ENCODE results near the gene TPBG. TPM values are rescaled to one million over a fixed set of nuclear protein-coding genes. Genes with fewer than 3 reads are reported as not detected.

TPBG gene
- polyA plus RNA-seq, 1 donor from 2014 or later: not detected

DNA sequence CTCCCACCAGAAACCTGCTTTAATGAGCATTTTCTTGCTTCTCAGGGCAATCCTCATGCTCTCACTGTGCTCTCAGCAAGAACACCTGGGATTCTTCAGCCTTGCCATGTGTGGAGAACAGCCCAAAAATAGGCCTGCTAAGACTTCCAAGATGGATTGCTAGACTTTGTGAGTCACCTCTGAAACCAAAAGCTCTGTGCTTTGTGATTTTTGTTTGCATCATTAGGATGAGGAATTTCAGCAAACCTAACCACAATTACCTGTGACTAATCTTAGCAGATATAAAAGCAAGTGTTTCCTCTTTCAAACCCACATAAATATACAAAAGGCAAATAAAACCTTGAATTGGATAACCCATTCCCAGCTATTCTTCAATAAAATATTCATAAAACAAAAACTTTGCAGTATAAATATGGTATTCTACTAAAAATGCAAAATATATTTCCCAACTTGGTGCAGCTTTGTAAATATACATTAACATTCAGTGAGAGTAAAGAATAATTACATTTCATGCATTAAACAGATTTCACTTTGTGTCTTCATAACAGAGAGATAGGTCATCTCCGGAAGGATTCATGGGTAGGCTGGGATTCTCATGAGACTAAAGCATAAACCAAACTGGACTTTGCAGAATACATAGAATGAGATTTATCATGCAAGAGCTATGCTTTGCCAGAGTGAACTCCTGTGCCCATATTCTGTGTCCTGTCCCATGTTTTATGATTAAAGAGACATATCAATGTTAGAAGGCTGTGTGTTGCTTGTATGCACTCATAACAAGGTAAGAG, 33.5 kb downstream of the TPBG start:
- Mint-ChIP-seq H3K27me3 (no peaks in the 10 kb centered on the region), H3K9me3 (peaks cover 0 to 2% (median 0%) of the 10 kb centered on the region in 3 donors), H3K27ac (no peak overlapping the region), H3K4me3 (no peak overlapping the region), H3K4me1 (no peaks in the 10 kb centered on the region), H3K36me3 (no peaks in the 10 kb centered on the region)

DNA sequence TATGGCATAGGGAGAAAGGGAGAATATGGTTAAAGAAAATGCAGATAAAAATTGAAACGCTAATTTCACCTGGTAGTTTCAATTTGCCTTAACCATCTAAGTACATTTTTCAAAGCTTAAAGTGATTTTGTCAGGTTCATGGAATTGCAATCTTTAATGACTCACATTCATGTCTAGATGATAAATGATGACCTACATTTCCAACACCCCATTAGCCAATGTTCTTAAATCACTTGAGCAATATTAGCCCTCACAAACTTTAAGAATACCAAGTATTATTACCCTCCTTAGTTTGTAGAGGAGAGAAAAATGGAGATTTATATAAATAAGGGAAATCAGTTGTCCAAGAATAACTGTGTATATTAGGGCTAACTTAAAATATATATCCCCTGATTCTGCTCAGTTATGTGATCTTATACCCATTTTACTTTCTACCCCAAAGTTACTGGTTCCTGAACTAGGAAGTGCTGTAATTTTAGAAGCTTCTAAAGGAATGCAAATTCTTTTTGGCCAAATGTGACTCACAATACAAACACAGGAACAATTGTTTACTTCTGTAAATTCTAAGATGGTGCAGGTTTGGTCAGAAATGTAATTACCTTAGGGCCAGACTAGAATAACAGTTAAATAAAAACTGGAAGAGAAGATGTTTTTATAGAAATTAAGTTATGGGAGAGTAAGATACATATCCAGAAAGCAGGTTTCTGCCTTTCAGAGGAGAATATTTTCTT, 34.5 kb downstream of the TPBG start:
- H3K4me1 Mint-ChIP-seq: no peaks in the 10 kb centered on the region
- no peak overlapping the region for H3K4me3 Mint-ChIP-seq
- H3K9me3 Mint-ChIP-seq: peaks cover 0 to 2% (median 0%) of the 10 kb centered on the region in 3 donors
- H3K27me3 Mint-ChIP-seq: no peaks in the 10 kb centered on the region
- no peaks in the 10 kb centered on the region for H3K36me3 Mint-ChIP-seq
- no peak overlapping the region for H3K27ac Mint-ChIP-seq

- peaks cover 0 to 2% (median 0%) of the 10 kb centered on the region in 3 donors for H3K9me3 Mint-ChIP-seq
- no peak overlapping the region for H3K27ac Mint-ChIP-seq
- H3K36me3 Mint-ChIP-seq: no peaks in the 10 kb centered on the region
Observed at GRCh38 chr6:82408952-82409431, 45.4 kb downstream of the TPBG start.

GRCh38 chr6:82410151-82410648, 46.6 kb downstream of the TPBG start:
- Mint-ChIP-seq H3K36me3 (no peaks in the 10 kb centered on the region), H3K27ac (no peak overlapping the region)

More at GRCh38 chr6:82408952-82409431, 45.4 kb downstream of the TPBG start:
- Mint-ChIP-seq H3K27me3 (no peaks in the 10 kb centered on the region), H3K4me1 (no peaks in the 10 kb centered on the region), H3K4me3 (no peak overlapping the region)

DNA sequence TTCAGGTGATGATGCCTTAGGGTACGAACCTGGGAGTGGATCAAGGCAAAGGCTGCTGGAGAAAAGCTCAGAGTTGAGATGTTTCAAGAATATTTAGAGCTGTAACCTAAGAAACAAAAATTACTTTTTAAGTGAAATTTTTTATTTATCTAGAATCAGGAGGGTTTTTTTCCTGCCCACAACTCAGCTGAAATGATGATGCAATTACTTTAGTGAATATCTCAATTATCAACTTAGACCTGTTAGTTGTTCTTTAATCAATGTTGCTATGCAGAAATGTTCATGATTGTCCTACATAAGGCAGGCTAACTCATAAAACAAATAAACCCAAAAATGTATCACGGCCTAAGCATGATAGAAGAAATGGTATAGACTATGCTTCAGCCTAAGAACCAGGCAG, 50.3 kb downstream of the TPBG start:
- no peaks in the 10 kb centered on the region for H3K4me1 Mint-ChIP-seq
- H3K27ac Mint-ChIP-seq: no peak overlapping the region
- peaks cover 0 to 2% (median 0%) of the 10 kb centered on the region in 3 donors for H3K9me3 Mint-ChIP-seq
- H3K36me3 Mint-ChIP-seq: no peaks in the 10 kb centered on the region
- no peaks in the 10 kb centered on the region for H3K27me3 Mint-ChIP-seq
- no peak overlapping the region for H3K4me3 Mint-ChIP-seq

More at GRCh38 chr6:82410151-82410648, 46.6 kb downstream of the TPBG start:
- no peaks in the 10 kb centered on the region for H3K4me1 Mint-ChIP-seq
- H3K4me3 Mint-ChIP-seq: peak overlapping the region in 1 of 4 donors; percentile 25
- H3K27me3 Mint-ChIP-seq: no peaks in the 10 kb centered on the region
- peaks cover 0 to 2% (median 0%) of the 10 kb centered on the region in 3 donors for H3K9me3 Mint-ChIP-seq

GRCh38 chr6:82415820-82416219, 52.2 kb downstream of the TPBG start:
- Mint-ChIP-seq H3K27me3 (no peaks in the 10 kb centered on the region), H3K36me3 (no peaks in the 10 kb centered on the region), H3K9me3 (peaks cover 0 to 2% (median 0%) of the 10 kb centered on the region in 3 donors), H3K4me1 (no peaks in the 10 kb centered on the region), H3K4me3 (no peak overlapping the region), H3K27ac (no peak overlapping the region)

DNA sequence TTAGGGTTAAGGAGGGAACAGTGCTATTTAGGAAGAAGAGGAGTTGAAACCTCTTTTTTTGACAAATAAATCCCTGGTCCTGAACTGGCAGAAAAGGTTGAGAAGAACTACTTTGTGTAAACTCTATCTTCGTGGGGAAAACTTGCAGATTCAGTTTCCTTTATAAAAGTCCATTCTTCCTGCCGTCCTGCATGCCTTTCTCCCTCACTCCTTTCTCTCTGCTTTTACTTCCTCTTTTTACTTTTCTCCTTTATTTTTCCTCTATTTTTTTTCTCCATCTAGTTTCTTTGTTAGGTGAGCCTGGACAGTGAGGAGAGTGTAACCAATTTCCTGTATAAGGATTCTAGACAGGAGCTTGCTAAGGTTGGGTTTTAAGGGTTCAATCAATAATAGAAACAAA, 52.7 kb downstream of the TPBG start:
- H3K4me3 Mint-ChIP-seq: no peak overlapping the region
- H3K36me3 Mint-ChIP-seq: no peaks in the 10 kb centered on the region
- no peak overlapping the region for H3K27ac Mint-ChIP-seq
- H3K4me1 Mint-ChIP-seq: no peaks in the 10 kb centered on the region
- peaks cover 0 to 2% (median 0%) of the 10 kb centered on the region in 3 donors for H3K9me3 Mint-ChIP-seq
- no peaks in the 10 kb centered on the region for H3K27me3 Mint-ChIP-seq

Other genes with a start within 250 kb of the TPBG start
- gene IBTK, start 116.1 kb upstream of the TPBG start, polyA plus RNA-seq: 13.1 TPM